HG02970 (cell line): ENCODE data around the gene NRG2.

Experiments used
- ATAC-seq: cut with Tn5 transposase; IDR thresholded peaks from one replicate; pipeline ENCODE4 v1.9.1; 2021; ENCODE audit warnings: mild to moderate bottlenecking, moderate library complexity, moderate number of reproducible peaks; ENCODE audit not compliant: unreplicated experiment, low FRiP score

Gene NRG2

DNA sequence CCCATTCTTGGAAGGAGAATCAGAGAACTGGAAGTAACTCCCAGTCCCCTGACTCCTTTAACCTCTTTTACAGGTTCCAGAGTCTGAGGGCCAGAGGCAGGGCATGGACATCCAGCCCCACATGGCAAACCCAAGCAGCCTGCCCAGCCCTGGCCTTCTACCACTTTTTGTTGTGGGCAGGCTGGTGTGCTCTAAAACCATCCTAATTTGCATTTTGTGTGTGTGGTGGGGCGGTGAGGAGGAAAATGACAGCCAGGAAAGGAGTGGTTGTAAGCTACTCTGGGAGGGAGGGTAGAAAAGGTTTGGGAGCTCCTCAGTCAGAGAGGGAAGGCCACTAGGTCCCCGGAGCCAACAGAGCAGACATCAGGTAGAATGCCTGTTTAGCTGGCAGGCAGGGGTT lies 156.9 kb downstream of the NRG2 start:
- no peak for ATAC-seq

DNA sequence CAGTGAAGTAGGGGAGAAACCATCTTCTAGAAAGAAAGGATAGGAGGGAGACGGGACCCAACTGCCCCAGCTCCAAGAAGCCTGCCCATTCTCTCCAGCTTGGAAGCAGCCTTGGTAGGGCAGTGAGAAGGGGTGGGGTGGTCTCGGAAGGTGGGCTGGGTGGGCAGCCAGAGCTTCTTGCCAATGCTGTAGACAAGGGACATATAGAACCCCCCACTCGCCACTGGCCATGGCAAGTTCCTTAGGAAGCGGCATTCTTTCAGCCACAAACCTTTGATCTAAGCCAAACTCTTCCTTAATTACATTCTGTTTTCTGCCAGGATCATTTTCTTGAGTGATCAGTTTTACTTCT lies 157.3 kb downstream of the NRG2 start:
- no peak for ATAC-seq

DNA sequence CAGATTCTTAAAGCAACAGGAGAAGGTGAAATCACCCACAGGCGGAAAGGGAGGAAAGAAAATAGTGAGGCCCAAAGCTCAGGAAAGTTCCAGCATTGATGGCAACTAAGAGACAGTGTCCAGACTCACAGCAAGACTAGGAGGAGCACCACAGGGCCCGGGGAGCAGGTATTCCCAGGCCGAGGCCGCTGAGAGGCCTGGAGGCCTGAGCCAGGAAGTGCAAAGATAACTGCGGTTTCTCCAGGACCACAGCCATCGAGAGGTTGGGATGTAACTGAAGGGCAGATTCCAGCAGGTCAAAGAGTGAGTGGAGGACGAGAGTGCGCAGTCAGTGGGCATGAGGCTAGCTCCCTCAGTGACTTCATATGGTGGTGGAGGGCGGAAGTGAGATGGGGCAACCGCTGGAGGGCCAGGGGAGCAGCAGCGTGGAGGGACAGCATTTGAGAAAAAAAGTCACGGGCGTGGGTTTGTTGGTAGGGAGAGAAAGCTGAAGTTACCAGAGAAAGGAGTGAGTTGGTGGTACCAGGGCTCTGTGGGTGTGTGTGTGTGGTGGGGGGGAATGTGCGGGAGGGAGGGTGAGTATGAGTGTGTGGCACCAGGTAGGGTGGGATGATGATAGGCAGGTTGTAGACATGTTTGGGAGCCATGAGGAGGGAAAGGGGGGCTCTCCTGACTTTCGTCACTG lies 157.8 kb downstream of the NRG2 start:
- ATAC-seq = no peak

DNA sequence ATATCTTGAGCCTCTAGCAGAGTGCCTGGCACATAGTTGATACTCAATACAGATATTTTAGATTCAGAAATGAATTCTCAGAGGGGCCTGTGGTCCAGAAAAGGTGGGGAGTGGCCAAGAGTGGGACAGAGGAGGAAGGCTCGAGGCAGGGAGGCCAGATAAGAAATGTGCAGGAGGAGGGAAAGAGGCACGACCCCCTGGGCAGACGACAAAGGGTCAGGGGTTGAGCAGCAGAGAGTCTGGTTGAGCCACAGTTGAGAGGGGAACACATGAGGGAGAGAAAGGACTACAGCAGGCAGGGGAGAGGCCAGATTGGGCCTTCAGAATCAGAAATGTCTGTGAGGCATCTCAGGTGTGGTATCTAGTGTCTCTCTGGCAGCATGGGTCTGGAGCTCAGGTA lies 158.4 kb downstream of the NRG2 start:
- ATAC-seq = no peak

DNA sequence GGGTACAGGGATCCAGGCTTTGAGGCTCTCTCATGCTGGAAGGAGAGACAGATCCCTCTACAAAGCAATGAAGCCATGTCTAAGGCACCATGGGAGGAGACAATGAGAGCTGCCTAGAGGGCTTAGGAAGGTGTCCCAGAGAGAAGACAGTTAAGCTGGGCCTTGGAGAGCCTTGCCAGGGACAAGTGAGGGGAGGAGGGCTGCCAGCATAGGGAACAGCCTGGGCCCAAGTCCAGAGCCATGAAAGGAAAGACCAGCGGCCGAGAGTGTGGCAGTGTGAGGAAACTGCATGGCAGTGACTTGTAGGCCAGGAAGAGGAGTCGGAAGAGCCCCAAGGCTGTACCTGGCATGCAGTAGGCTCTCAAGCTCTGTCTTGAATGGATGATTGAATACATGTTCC lies 159.0 kb downstream of the NRG2 start:
- ATAC-seq = no peak

DNA sequence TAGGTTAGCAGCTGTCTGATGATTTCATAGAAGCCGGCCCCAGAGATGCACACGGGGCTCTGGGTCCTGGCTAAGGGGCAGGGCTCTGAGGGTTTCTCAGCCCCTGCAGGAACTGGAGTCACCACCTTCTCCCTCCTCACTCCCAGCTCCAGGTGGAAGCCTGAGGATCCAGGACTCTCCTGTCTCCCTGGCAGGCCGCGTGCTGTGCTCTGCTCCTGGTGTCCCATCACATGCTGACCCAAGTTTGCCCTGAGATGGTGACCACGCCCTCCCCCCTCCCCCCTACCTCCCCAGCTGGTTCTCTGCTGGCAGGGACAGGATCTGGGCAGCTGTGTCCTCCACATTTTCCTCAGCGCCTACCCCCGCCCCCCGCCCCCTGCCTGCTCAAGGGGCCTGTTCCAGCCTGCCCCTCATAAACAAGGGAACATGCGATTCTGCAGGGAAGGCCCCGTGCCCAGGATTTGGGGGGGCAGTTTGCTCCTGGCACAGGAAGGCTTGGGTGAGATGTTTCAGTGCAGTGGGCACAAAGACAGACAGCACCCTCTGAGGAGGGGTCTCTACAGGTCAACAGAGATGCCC lies 160.0 kb downstream of the NRG2 start:
- ATAC-seq = no peak

DNA sequence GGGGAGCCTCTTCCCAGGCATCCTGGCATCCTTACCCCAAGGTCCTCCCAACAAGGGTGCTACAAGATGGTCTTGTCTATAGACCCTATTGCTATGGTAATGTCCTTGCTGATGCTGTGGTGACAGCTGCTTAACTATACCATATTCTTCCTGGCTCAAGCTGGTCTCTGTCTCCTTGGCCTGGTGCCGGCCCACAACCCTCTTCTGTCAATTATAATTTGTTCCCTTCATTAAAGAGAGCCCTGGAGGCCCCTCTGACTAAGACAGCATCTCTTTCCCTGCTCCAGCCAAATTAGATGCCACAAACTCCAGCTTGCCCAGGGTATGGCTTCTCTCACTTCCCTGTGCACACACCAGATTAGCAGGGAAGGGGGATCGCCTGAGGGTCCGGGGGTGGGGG lies 160.8 kb downstream of the NRG2 start:
- ATAC-seq = no peak

DNA sequence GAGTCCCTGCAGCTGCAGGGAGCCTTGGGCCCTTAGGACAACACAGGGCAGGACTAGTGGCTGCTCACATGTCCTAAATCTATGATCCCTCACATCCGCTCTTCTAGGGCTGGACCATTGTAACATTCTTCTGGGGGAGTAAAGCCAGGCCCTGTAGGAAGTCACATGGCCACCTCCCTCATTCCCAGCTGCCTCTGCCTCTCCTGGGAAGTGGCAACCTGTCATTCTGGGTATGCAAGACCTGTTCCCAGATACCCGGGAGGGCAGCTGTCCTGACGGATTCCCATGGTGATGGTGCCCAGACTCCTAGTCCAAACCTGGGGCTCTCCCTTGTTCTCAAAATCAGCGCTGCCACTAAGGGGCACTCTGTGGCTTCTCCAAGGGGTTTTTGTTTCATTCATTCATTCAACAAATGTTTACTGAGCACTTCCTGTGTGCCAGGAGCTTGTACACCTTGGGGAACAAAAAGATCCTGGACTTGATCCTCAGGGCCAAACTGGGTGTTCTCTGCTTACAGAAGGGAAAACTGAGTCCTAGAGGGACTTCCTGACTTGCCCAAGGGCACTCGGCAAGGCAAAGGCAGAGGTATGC lies 161.9 kb downstream of the NRG2 start:
- no peak for ATAC-seq

DNA sequence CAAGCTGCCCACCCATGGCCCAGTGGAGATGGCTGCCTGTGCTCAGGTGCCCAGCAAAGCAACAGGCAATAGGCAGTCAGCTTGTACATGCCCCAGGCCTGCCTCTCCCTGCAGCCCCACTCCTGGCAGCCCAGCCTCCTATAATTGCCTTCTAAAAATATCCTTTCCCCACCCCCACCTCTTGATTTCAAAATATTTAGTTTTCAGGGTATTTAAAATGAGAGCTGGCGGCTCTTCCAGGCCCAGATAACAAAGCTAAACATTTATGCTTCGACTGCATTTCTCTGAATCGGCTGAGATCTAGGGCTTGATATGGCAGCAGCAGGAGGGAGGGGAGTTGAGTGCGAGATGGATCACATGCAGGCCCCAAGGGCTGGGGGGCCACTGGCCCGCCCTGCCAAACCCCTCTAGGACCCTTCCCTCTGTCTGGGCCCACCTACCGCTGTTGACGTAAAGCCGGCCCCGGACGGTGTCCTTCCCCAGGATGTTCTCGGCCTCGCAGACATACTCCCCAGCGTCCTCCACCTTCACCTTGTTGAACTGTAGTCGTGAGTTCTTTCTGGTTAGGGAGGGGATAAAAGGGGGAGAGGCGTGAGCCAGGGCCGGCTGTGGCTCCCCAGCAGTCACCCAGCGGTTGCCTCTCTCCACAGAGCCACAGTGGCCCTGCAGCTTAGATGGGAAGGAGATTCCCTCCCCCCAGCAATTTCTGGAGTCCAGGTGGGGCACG lies 162.5 kb downstream of the NRG2 start:
- ATAC-seq = no peak

DNA sequence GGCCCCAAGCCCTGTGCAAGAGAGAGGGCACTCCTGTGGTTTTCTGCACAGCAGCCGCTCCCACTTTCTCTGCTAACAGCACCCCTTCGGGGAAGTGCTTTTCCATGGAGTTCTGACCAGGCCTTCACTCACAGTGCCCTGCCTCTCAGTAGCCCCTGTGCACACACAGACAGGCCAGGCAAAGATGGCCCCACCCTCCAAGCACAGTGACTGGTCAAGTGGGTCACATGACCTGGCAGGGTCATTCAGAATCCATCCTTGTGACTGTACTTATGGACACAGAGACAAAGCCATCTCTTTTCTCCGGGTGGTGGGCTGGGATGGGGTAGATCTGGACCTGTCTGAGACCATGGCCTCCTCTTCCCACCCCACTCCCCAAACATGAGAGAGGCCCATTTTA lies 165.0 kb downstream of the NRG2 start:
- ATAC-seq = no peak

DNA sequence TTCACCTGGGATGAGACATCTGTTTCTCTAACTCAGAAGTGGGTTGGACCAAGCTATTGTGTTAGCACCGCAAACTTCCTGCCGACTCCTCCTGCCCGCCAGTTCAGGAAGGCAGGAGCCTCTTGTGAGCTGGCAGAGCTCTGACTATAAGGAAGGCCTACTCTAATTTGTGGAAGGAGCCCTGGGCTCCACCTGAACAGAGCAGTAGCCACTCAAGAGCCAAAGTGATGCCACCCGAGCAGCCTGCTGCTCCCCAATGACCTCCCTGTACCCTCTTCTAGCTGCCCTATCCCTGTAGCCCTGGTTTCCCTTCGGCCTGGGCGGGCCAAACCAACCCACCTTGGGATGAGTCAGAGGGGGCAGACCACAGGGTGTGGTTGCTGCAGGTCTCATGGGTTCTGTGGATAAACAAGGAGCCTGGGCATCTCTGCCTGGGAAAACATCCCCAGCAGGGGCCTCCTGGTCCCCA lies 165.9 kb downstream of the NRG2 start:
- no peak for ATAC-seq

DNA sequence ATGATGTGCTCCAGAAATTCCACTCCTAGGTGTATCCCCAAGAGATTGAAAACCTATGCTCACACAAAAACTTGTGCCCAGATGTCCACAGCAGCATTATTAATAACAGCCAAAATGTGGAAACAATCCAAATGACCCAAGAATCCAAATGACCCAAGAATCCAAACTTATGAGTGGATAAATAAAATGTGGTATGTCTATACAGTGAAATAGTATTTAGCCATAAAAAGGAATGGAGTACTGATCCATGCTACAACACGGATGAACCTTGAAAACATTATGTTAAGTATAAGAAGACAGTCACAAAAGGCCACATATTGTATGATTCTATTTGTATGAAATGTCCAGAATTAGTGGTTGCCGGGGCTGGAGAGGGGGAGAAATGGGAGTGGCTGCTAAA lies 167.1 kb downstream of the NRG2 start:
- no peak for ATAC-seq

DNA sequence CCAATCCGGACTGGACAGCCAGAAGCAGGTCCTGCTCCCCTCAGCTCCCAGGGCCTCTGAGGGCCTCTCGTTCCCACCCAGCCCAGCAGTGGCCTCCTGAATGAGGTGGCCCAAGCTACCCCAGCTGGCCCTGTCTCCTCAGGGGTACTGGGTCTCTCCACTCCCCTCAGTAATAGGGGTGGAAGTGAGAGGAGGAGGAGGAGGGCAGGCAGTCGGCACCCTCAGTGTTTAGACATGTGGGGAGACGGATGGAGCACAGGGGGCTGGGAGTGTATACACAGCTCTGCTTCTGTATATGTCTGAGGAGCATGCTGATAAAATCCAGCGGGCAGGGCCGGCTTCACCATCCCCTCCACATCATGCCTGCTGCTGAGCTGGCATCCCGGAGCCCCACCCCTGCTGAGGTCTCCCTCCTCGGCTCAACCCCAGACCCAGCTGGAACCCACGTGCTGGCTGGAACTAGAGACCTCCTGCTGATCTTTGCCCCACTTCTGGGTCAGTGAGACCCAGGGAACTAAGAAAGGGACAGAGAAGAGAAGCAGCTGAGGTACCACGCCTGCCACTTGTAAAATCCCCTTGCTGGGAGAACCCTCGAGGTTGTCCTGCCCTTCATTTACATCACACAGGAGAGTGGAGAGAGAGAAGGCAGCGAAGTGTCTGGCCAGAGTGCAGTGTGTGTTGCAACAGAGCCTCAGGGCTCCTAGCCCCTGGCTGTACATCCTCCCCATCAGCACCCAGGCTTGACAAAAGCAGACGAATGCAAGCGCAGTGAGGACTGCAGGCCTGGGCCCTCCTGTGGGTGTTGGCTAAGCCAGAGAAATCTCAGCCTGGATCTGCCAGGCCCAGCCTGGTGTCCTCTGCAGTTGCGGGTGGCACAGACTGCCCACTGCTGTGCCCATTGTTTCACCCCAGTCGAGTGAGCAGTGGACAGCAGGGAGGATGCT lies 170.0 kb downstream of the NRG2 start:
- no peak for ATAC-seq

DNA sequence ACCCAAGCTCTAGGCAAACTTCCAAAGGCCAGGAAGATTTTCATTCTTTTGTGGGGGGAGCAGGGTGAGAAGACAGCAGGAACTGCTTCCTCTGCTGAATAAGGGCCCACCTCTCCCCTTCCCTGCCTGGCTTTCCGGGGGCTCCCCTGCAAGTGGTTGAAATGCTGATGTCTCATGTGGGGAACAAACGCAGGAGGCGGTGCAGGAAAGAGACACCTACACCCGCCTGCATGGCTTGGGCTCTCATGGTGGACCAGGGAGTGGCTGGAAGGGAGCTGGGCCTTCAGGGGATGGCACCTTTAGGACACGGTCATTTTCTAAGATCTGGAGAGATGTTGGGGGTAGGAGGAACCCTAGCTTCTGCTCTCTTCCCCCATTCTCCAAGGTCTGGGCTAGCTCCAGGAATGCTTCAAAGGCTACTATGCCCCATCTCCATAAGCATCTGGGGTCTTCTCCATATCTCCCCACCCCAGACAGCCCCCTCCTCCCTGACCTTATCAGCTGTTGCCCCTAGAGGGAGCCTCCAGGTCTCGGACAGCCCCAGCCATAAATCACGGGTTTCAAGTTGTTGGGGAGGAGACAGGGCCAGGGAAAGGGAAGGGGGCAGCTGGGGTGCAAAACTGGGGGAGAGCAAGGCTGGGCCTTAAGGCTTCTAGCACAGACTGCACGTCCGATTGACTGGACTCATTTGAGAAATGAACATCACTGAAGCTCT lies 170.9 kb downstream of the NRG2 start:
- no peak for ATAC-seq

DNA sequence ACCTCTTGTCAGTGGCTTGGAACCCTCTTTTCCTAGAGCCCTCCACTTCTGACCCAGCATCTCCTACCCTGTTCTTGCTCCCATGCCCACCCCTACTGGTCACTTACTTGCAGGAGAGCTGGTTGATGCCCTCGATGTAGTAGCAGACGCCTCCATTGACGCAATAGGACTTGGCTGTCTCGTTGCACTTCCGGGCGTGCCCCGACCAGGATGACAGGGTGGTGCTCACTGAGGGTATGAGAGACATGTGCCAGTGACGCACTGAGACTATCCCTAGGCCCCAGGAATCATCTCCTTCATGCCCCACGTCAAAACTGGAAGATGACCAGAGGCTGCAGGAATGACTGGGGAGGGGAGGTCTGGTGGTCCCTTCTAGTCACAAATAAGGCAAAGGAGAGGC lies 171.5 kb downstream of the NRG2 start:
- ATAC-seq = no peak

DNA sequence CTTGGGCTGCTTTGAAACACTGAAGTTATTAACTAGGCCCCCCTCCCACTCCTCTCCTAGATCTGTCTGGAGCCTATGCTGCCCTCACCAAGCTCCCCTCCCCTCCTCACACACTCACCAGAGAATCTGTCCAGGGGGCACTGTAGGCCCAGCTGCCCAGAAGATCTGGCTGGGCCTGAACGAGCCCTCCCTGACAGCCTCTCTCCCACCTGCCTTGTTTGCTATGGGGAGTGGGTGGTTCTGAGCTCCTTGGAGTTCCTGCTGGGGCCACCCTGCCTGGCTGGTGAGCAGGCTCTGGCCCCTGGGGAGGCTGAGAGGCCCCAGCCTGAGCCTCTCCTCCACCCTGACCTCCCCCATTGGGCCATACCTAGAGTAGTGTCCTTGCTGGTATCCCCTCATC lies 172.4 kb downstream of the NRG2 start:
- ATAC-seq = no peak

DNA sequence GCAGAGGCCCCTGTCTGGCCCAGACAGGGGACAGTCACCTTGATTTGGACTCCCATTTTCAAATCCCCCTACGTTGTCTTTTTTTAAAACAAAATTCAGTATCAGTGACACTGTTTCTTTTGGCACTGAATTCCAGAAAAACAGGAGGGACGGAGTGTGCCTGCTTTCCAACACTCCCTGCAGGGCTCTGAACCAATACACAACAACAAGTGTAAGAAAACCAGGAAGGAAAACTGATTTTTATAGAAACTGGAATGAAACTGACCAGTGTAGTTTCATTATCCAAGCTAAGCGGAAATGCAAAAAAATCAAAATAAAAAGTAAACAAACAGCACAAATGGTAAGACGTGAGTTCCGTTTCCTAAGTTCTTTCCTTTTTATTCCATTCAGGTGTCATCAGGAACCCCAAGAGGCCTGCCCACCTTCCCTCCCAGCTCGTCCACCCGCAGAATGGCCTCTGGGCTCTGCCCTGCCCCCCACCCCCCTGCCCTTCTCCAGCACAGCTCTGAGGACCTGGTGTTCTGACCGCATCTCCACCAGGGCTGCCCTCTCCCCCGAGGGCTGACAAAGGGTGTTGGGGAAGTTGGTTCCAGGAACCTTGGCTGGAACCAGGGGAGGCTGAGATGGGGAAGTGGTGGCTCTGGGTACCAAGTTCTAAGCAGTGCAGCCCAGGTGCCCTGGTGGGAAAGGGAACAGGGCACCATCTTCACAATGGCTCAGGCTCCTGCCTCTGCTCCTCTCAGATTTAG lies 173.9 kb downstream of the NRG2 start:
- no peak for ATAC-seq

DNA sequence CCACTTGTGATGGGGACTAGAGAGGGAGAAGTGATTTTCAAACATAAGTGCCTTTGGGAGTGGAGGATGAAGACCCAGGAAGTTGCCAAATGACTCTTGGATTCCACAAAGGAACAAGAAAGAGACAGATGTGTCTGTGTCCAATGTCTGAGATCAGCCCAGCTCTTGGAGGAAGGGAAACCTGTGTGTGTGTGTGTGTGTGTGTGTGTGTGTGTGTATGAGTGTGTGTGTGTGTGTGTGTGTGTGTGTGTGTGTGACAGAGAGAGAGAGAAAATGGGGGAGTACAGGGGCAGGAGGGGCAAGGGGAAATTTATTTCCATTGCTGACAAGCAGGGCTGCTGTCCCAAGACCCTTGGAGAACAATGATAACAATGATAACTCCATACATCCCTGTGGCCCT lies 175.5 kb downstream of the NRG2 start:
- ATAC-seq = no peak

DNA sequence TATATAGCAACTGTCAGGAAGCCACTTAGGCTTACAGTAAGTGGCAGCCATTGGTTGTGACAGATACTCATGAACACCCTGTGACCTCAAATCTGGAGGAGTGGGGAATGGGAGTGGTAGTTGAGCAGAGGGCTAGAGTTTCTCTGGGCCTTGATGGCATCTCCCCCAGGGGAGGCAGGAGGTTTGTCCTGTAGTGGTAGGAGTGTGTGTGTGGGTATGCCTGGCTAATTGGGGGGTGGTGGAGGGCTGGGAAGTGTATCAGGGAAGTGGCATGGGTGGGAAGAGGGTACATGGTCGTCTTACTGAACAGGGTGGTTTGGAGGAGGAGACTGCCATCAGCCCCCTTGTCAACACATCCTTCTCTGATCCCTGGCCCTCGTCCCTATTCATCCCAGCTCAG lies 176.0 kb downstream of the NRG2 start:
- no peak for ATAC-seq
